Breast epithelium (tissue), 4 donors: ENCODE results near the gene TKT. TPM values are rescaled to one million over a fixed set of nuclear protein-coding genes. Genes with fewer than 3 reads are reported as not detected.

ENCODE experiments used
- DNase-seq, 2 donors: peaks; one replicate each; pipeline ENCODE4 v3.0.0-alpha.2; 2019; ENCODE audit warnings: low spot score in 2 of 2
- H3K27ac ChIP-seq, 2 donors: fragments of 200-600 bp; sonication (generic) in 1 of 2; one replicate each; pipeline ENCODE4 v1.5.1; 2016 to 2019; ENCODE audit warnings: mild to moderate bottlenecking in 1 of 2
- H3K27me3 ChIP-seq, 2 donors: fragments of 200-600 bp; sonication (generic) in 1 of 2; one replicate each; pipeline versions ENCODE4 v1.5.1 to v1.6.0; 2017 to 2019; ENCODE audit warnings: control low read depth in 1 of 2, mild to moderate bottlenecking in 1 of 2
- H3K36me3 ChIP-seq: fragments of 200-600 bp; one replicate; pipeline ENCODE4 v1.5.1; 2019
- H3K4me1 ChIP-seq, 2 donors: fragments of 200-600 bp; sonication (generic); one replicate each; pipeline ENCODE4 v1.5.1; 2016 to 2019; ENCODE audit warnings: control low read depth in 1 of 2
- H3K4me3 ChIP-seq, 3 donors: fragments of 200-600 bp; sonication (generic); 1 replicate in 2 of 3; 2 replicates in 1 of 3; pipeline ENCODE4 v1.5.1; 2016 to 2019; ENCODE audit warnings: mild to moderate bottlenecking in 3 of 3, moderate library complexity in 2 of 3
- H3K9me3 ChIP-seq, 2 donors: fragments of 200-600 bp; sonication (generic) in 1 of 2; one replicate each; pipeline ENCODE4 v1.5.1; 2016 to 2019; ENCODE audit warnings: control low read depth in 1 of 2
- POLR2A ChIP-seq: fragments of 450-650 bp; IDR thresholded peaks from one replicate; pipeline ENCODE4 v1.6.1; 2016; ENCODE audit warnings: antibody characterized with exemption, mild to moderate bottlenecking, moderate library complexity
- POLR2AphosphoS5 ChIP-seq, 3 donors: sonication (generic); formaldehyde crosslinking; IDR thresholded peaks; one replicate each; pipeline ENCODE4 v1.6.1; 2017; ENCODE audit warnings: antibody characterized with exemption in 3 of 3
- intact Hi-C: fragments of 100-400 bp; cut with DNase I; formaldehyde crosslinking; loops from one replicate; pipeline ENCODE4 v1.15.1; 2023; ENCODE audit warnings: low total_unique reads
- total RNA-seq, 3 donors: library from RNA; depleted of rRNA; stranded (reverse); fragments of >200 nt; gene quantifications; one replicate each; pipeline ENCODE4 v1.1.0, GENCODE V29; 2016
- TF ChIP-seq, protein P1 (sequence below), 3 donors: fragments of 450-650 bp; IDR thresholded peaks; one replicate each; pipeline ENCODE4 v1.5.1; 2016 to 2017; ENCODE audit warnings: antibody characterized with exemption in 3 of 3, mild to moderate bottlenecking in 3 of 3, moderate library complexity in 3 of 3

The TKT gene
- total RNA-seq, 3 donors from 2014 or later: 130 to 273 (median 131) TPM

DNA sequence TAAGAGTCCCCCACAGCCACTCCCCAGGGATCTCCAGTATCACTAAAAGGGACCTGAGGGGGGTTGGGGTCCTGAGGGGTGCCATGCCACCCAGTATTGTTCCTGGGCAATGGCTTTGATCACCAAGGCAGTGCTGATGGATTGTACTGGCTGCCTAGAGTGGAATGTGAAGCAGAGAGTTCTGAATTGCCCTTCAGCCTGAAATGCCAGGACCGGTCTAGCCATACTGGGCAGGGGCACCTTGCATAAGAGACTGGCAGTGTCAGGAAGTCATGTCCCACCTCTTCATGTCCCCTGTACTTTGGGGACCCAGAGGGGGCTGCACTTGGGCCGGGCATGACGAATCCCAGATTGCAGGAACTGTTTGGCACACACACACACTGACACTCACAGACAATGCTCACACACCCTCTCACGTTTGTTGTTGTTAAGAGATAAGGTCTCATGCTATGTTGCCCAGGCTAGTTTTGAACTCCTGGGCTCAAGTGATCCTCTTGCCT lies 4.5 kb upstream of the TKT start:
- Histone ChIP-seq H3K4me3 (no peak overlapping the region), H3K27me3 (no peaks in the 10 kb centered on the region), H3K4me1 (no peaks in the 10 kb centered on the region), H3K27ac (peak overlapping the region in 1 of 2 donors; percentile 68), H3K9me3 (no peaks in the 10 kb centered on the region), H3K36me3 (no peaks in the 10 kb centered on the region)
- intact Hi-C loops: no loop called here
- no peak for DNase-seq
- TF ChIP-seq, protein P1, sequence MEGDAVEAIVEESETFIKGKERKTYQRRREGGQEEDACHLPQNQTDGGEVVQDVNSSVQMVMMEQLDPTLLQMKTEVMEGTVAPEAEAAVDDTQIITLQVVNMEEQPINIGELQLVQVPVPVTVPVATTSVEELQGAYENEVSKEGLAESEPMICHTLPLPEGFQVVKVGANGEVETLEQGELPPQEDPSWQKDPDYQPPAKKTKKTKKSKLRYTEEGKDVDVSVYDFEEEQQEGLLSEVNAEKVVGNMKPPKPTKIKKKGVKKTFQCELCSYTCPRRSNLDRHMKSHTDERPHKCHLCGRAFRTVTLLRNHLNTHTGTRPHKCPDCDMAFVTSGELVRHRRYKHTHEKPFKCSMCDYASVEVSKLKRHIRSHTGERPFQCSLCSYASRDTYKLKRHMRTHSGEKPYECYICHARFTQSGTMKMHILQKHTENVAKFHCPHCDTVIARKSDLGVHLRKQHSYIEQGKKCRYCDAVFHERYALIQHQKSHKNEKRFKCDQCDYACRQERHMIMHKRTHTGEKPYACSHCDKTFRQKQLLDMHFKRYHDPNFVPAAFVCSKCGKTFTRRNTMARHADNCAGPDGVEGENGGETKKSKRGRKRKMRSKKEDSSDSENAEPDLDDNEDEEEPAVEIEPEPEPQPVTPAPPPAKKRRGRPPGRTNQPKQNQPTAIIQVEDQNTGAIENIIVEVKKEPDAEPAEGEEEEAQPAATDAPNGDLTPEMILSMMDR (IDR thresholded peaks at IDR 0.05): no peak
- no peak for TF ChIP-seq POLR2AphosphoS5 (IDR thresholded peaks at IDR 0.05)
- TF ChIP-seq POLR2A: no peak

DNA sequence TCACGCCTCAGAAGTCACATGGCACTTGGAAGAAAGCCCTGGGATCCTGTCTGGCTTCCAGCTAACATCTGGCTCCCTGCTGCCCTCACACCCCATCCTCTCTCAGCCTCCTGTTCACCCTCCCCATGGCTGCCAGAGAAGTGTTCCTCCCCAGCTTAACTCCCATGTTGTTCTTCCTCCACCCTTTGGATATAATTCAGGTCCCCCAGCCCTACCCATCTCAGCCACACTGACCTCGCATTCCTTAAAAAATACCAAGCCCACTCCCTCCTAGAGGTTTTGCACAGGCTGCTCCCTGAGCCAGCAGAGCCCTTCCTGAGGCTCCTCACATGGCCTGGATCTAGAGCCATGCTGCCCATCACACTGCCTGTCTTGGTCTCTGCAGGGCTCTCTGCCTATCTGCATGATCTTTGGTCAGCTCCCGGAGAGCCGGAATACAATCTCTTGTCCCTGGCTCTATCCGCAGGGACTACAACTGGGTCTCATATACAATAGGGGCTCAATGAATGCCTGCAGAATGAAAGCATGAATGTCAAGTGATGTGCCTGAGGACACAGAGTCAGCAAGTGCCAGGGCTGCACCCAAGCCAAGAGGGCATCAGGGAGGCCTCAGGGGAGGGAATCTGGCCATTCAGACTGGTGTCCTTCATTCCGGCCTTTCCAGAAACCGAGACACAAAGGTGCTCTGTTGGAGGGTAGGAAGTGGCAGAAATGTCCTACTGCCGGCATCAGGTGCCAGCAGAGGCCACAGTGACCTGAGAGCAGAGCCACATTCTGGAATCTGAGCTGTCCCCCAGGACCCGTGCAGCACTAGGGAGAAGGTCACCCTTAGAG lies 3.8 kb upstream of the TKT start:
- DNase-seq: no peak
- TF ChIP-seq, protein P1 (IDR thresholded peaks at IDR 0.05): no peak
- TF ChIP-seq POLR2A: no peak
- H3K4me1 ChIP-seq: no peaks in the 10 kb centered on the region
- H3K9me3 ChIP-seq: no peaks in the 10 kb centered on the region
- H3K27me3 ChIP-seq: no peaks in the 10 kb centered on the region
- intact Hi-C loops: no loop called here
- H3K4me3 ChIP-seq: no peak overlapping the region
- peak overlapping the region in 1 of 2 donors; percentile 68 for H3K27ac ChIP-seq
- H3K36me3 ChIP-seq: no peaks in the 10 kb centered on the region

DNA sequence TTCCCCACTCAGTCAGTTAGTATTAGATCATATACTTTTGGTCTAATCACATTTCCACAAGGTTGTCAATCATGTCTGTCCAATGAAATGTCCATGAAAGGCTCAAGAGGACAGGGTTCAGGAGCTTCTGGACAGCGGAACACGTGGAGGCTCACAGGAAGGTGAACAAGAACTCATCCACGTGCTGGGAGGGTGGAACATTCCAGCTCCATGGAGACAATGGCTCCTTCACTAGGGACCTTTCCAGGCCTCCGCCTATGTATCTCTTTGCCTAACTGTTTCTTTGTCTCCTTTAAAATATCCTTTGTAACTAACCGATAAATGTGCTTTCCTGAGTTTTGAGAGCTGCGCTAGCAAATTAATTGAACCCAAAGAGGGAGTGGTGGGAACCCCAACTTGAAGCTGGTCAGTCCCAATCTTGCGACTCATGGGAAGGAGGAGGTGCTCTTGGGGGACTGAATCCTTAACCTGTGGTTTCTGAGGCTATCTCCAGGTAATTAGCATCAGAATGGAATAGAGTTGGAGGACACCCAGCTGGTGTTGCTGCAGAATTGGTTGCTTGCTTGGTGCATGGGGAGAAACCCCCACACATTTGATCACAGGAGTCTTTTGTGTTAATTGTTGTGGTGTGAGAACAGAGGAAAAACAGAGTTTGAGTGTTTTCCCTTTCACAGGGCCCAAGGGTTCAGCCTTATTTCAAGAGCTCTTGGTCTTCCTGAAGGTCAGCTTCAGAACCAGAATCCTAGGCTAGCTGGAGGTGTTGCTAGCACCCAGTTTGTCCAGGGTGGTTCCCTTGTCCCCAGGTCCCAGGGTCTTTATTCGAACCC lies 3.0 kb upstream of the TKT start:
- no peak for DNase-seq
- Histone ChIP-seq H3K36me3 (no peaks in the 10 kb centered on the region), H3K27ac (peak overlapping the region in 1 of 2 donors; percentile 38), H3K9me3 (no peaks in the 10 kb centered on the region), H3K4me3 (no peak overlapping the region), H3K27me3 (no peaks in the 10 kb centered on the region), H3K4me1 (peaks cover 0 to 6% of the 10 kb centered on the region in 2 donors)
- intact Hi-C loops: no loop called here
- TF ChIP-seq POLR2A: no peak

DNA sequence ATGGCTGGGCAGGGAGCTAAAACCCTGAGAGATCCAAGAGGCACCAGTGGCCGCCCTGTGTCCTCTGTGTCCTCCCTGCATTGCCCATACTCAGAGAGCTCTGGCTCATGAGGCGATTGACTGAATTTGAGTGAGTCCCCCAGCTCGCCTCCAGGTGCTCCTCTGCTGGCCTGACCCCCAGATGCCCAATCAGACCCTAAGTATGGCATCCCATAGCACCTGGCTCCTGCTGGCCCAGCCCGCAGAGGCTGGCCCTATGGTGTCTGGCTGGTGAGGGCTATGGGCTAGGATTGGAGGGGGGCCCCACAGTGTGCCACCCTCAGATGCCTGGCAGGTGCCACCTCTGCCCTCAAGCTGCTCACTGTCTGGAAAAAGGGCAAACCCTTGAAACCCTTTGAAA lies 1.6 kb upstream of the TKT start:
- TF ChIP-seq POLR2AphosphoS5 (IDR thresholded peaks at IDR 0.05) (no peak), POLR2A (no peak)
- TF ChIP-seq, protein P1 (IDR thresholded peaks at IDR 0.05): no peak
- Histone ChIP-seq H3K4me3 (no peak overlapping the region), H3K27ac (no peak overlapping the region), H3K9me3 (no peaks in the 10 kb centered on the region), H3K27me3 (no peaks in the 10 kb centered on the region), H3K4me1 (peaks cover 0 to 10% of the 10 kb centered on the region in 2 donors), H3K36me3 (no peaks in the 10 kb centered on the region)
- intact Hi-C loops: no loop called here
- DNase-seq: no peak

DNA sequence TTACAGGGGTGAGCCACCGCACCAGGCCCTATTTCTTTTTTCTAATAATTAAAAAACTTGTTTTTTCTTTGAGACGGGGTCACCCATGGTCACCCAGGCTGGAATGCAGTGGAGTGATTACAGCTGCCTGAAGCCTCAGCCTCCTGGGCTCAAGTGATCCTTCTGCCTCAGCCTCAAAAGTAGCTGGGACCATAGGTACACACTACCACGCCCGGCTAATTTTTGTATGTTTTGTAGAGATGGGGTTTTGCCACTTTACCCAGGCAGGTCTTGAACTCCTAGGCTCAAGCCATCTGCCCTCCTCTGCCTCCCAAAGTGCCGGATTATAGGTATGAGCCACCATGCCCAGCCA lies 858 bp upstream of the TKT start:
- TF ChIP-seq POLR2AphosphoS5 (IDR thresholded peaks at IDR 0.05) (no peak), POLR2A (no peak)
- TF ChIP-seq, protein P1 (IDR thresholded peaks at IDR 0.05): no peak
- Histone ChIP-seq H3K4me1 (peaks cover 0 to 18% of the 10 kb centered on the region in 2 donors), H3K4me3 (no peak overlapping the region), H3K9me3 (no peaks in the 10 kb centered on the region), H3K36me3 (no peaks in the 10 kb centered on the region), H3K27ac (no peak overlapping the region), H3K27me3 (no peaks in the 10 kb centered on the region)
- intact Hi-C loops: no loop called here
- DNase-seq: no peak
